ENCODE data around the gene TSPO2. TPM values are rescaled to one million over a fixed set of nuclear protein-coding genes. Genes with fewer than 3 reads are reported as not detected.

TSPO2 gene
- total and polyA plus RNA-seq, 2 of the 4 experiments (the other 2 are of a cell fraction) = not detected

- TF ChIP-seq FOS (IDR thresholded peaks at IDR 0.05; ENCODE audit: low read depth, low read length) = no peak
These were observed 2.9 kb upstream of the TSPO2 start, which contains the start of gene UNC5CL (continued) for GRCh38 chr6:41039060-41039998.

- in situ Hi-C loops (cut with MboI; ENCODE audit: low sequenced_read_pairs) = loop anchor here (25.0 kb wide), 2 partner anchors 1053 to 1678 kb away; no protein-coding TSS in a partner anchor
These were observed 1.9 kb upstream of the TSPO2 start for GRCh38 chr6:41040101-41040939.

More at GRCh38 chr6:41040101-41040939, 1.9 kb upstream of the TSPO2 start:
- H3K9ac ChIP-seq (ENCODE audit: low read depth, low read length) = no peak overlapping the region
- H3K14ac ChIP-seq (replicated peaks; ENCODE audit: low read depth, low read length) = no peak overlapping the region
- POLR2A ChIA-PET (ENCODE audit: unreplicated experiment) = no interaction called here
- dilution Hi-C loops (cut with HindIII; ENCODE audit: low sequenced_read_pairs, unreplicated experiment) = no loop called here
- H3K4me3 ChIP-seq (ENCODE audit: insufficient read depth, low read depth, low read length) = no peak overlapping the region
- no peak overlapping the region for H3K56ac ChIP-seq (ENCODE audit: extremely low read depth, insufficient read depth, low read length)
- no CpG with 5 or more reads among the region's 6 CpGs for WGBS, 2 experiments (ENCODE audit: extremely low coverage in 2 of 2, insufficient read length in 1 of 2)
- TF ChIP-seq SMC3 (IDR thresholded peaks at IDR 0.05; ENCODE audit: low read depth, low read length) (no peak), POLR2A (IDR thresholded peaks at IDR 0.05; ENCODE audit: low read depth, low read length) (no peak), CEBPB (IDR thresholded peaks at IDR 0.05; ENCODE audit: low read depth, low read length) (no peak), BHLHE40 (IDR thresholded peaks at IDR 0.05; ENCODE audit: low read depth, low read length) (no peak), FOS (IDR thresholded peaks at IDR 0.05; ENCODE audit: low read depth, low read length) (no peak), CHD1 (IDR thresholded peaks at IDR 0.05; ENCODE audit: low read depth, low read length) (no peak), NFE2L2 (IDR thresholded peaks at IDR 0.05; ENCODE audit: low read depth, low read length) (no peak), RFX5 (IDR thresholded peaks at IDR 0.05; ENCODE audit: low read depth, low read length) (no peak), USF2 (IDR thresholded peaks at IDR 0.05; ENCODE audit: low read depth, low read length) (no peak)
- TF ChIP-seq, protein P1, sequence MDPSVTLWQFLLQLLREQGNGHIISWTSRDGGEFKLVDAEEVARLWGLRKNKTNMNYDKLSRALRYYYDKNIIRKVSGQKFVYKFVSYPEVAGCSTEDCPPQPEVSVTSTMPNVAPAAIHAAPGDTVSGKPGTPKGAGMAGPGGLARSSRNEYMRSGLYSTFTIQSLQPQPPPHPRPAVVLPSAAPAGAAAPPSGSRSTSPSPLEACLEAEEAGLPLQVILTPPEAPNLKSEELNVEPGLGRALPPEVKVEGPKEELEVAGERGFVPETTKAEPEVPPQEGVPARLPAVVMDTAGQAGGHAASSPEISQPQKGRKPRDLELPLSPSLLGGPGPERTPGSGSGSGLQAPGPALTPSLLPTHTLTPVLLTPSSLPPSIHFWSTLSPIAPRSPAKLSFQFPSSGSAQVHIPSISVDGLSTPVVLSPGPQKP (IDR thresholded peaks at IDR 0.05; ENCODE audit: borderline replicate concordance, low read depth, low read length) = no peak
- H2AK9ac ChIP-seq (replicated peaks; ENCODE audit: low read depth, low read length, poor library complexity) = peak overlapping the region; percentile 48
- no peak overlapping the region for H3K23ac ChIP-seq (ENCODE audit: low read depth, low read length)
- no peak for ATAC-seq (ENCODE audit: low read depth)
- H2AK5ac ChIP-seq (ENCODE audit: low read depth, low read length) = no peak overlapping the region
- no peak overlapping the region for H4K91ac ChIP-seq (ENCODE audit: insufficient read depth, low read depth, low read length)
- H2BK20ac ChIP-seq (ENCODE audit: low read depth, low read length) = no peak overlapping the region
- no peak overlapping the region for H3K4ac ChIP-seq (ENCODE audit: low read depth, low read length)
- H2BK5ac ChIP-seq (ENCODE audit: low read depth, low read length, poor library complexity, severe bottlenecking) = no peak overlapping the region
- no TSS peak for BruUV-seq (replicated peaks)
- no peaks in the 10 kb centered on the region for H3K9me3 ChIP-seq (ENCODE audit: control insufficient read depth, insufficient read depth, low read length)
- H3K79me1 ChIP-seq (ENCODE audit: low read depth in 1 of 2, low read length in 2 of 2) = no peaks in the 10 kb centered on the region
- H2BK120ac ChIP-seq (ENCODE audit: low read depth, low read length) = no peak overlapping the region
- H2BK15ac ChIP-seq (ENCODE audit: low read depth, low read length) = no peak overlapping the region
- H3K9me1 ChIP-seq (ENCODE audit: insufficient read depth, low read length) = no peaks in the 10 kb centered on the region
- no peak overlapping the region for H3K27ac ChIP-seq (ENCODE audit: insufficient read depth, low read length)
- no peak overlapping the region for H3K4me2 ChIP-seq (ENCODE audit: low read depth, low read length)
- no peak for DNase-seq
- H2AFZ ChIP-seq (replicated peaks; ENCODE audit: low read length, poor library complexity) = no peak overlapping the region
- CTCF ChIA-PET = interaction anchor here (0.6 to 2.5 kb wide), 3 partner anchors 13 to 179 kb away, joined by 4 to 11 read pairs (median 4); no protein-coding TSS in a partner anchor
- H4K8ac ChIP-seq (ENCODE audit: low read depth in 2 of 2, low read length in 2 of 2) = no peak overlapping the region
- H3K36me3 ChIP-seq (ENCODE audit: control insufficient read depth, insufficient read depth, low read length) = no peaks in the 10 kb centered on the region
- H3K18ac ChIP-seq (ENCODE audit: low read depth, low read length) = no peak overlapping the region
- H3K4me1 ChIP-seq (ENCODE audit: control insufficient read depth, insufficient read depth, low read length) = no peaks in the 10 kb centered on the region
- H4K5ac ChIP-seq (ENCODE audit: low read depth, low read length) = no peak overlapping the region
- peaks cover 8% of the 10 kb centered on the region for H3K27me3 ChIP-seq (ENCODE audit: control insufficient read depth, insufficient read depth, low read length)
- intact Hi-C loops (cut with micrococcal nuclease) = no loop called here
- H4K20me1 ChIP-seq (ENCODE audit: insufficient read depth, low read length) = no peaks in the 10 kb centered on the region
